Measurements from ENCODE around the gene GOLPH3. TPM values are rescaled to one million over a fixed set of nuclear protein-coding genes. Genes with fewer than 3 reads are reported as not detected.
A peak's percentile ranks its signal among the peaks of the same experiment; 100 is the strongest.
"Not testable (repeated sequence)": the region's sequence is repeated elsewhere in the genome, so short reads cannot be mapped to it uniquely, and the experiment has no call there.

GOLPH3 gene
- polyA plus RNA-seq, 1 donor = 85.5 TPM

GRCh38 chr5:32092938-32093812 lies 80.9 kb downstream of the GOLPH3 start:
- H3K27me3 ChIP-seq (ENCODE audit: control insufficient read depth, insufficient read depth, low read length) = no peaks in the 10 kb centered on the region
- no peak overlapping the region for H3K27ac ChIP-seq (ENCODE audit: low read length)
- DNase-seq = peak; percentile 36 to 46
- H3K9me3 ChIP-seq (ENCODE audit: control insufficient read depth, low read depth, low read length) = peaks cover 2% of the 10 kb centered on the region
- H3K4me1 ChIP-seq (ENCODE audit: control insufficient read depth, insufficient read depth, low read length) = no peaks in the 10 kb centered on the region
- peaks cover 6% of the 10 kb centered on the region for H3K36me3 ChIP-seq (ENCODE audit: control insufficient read depth, insufficient read depth, low read length)
- H3K4me3 ChIP-seq (ENCODE audit: low read length) = no peak overlapping the region
- no CpG with 5 or more reads among the region's 20 CpGs for WGBS (ENCODE audit: insufficient coverage, low lambda C conversion rate)

GRCh38 chr5:32090755-32091128 lies 83.4 kb downstream of the GOLPH3 start:
- Histone ChIP-seq H3K9me3 (ENCODE audit: control insufficient read depth, low read depth, low read length) (peaks cover 2% of the 10 kb centered on the region), H3K4me1 (ENCODE audit: control insufficient read depth, insufficient read depth, low read length) (no peaks in the 10 kb centered on the region), H3K4me3 (ENCODE audit: low read length) (no peak overlapping the region), H3K27ac (ENCODE audit: low read length) (no peak overlapping the region), H3K27me3 (ENCODE audit: control insufficient read depth, insufficient read depth, low read length) (no peaks in the 10 kb centered on the region), H3K36me3 (ENCODE audit: control insufficient read depth, insufficient read depth, low read length) (peaks cover 2% of the 10 kb centered on the region)
- 80% methylated on average over 1 of the region's 17 CpGs for WGBS (ENCODE audit: insufficient coverage, low lambda C conversion rate)
- DNase-seq = no peak

DNA sequence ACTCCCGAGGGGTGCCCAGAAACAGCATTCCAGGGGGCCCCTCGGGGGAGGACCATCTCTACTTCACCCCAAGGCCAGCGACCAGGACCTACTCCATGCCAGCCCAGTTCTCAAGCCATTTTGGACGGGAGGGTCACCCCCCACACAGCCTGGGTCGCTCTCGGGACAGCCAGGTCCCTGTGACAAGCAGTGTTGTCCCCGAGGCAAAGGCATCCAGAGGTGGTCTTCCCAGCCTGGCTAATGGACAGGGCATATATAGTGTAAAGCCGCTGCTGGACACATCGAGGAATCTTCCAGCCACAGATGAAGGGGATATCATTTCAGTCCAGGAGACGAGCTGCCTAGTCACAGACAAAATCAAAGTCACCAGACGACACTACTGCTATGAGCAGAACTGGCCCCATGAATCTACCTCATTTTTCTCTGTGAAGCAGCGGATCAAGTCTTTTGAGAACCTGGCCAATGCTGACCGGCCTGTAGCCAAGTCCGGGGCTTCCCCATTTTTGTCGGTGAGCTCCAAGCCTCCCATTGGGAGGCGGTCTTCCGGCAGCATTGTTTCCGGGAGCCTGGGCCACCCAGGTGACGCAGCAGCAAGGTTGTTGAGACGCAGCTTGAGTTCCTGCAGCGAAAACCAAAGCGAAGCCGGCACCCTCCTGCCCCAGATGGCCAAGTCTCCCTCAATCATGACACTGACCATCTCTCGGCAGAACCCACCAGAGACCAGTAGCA lies 83.9 kb downstream of the GOLPH3 start:
- Histone ChIP-seq H3K4me3 (ENCODE audit: low read length) (no peak overlapping the region), H3K27me3 (ENCODE audit: control insufficient read depth, insufficient read depth, low read length) (no peaks in the 10 kb centered on the region), H3K27ac (ENCODE audit: low read length) (no peak overlapping the region), H3K4me1 (ENCODE audit: control insufficient read depth, insufficient read depth, low read length) (no peaks in the 10 kb centered on the region), H3K36me3 (ENCODE audit: control insufficient read depth, insufficient read depth, low read length) (peaks cover 2% of the 10 kb centered on the region), H3K9me3 (ENCODE audit: control insufficient read depth, low read depth, low read length) (peaks cover 2% of the 10 kb centered on the region)
- DNase-seq = no peak
- WGBS (ENCODE audit: insufficient coverage, low lambda C conversion rate) = no CpG with 5 or more reads among the region's 24 CpGs

DNA sequence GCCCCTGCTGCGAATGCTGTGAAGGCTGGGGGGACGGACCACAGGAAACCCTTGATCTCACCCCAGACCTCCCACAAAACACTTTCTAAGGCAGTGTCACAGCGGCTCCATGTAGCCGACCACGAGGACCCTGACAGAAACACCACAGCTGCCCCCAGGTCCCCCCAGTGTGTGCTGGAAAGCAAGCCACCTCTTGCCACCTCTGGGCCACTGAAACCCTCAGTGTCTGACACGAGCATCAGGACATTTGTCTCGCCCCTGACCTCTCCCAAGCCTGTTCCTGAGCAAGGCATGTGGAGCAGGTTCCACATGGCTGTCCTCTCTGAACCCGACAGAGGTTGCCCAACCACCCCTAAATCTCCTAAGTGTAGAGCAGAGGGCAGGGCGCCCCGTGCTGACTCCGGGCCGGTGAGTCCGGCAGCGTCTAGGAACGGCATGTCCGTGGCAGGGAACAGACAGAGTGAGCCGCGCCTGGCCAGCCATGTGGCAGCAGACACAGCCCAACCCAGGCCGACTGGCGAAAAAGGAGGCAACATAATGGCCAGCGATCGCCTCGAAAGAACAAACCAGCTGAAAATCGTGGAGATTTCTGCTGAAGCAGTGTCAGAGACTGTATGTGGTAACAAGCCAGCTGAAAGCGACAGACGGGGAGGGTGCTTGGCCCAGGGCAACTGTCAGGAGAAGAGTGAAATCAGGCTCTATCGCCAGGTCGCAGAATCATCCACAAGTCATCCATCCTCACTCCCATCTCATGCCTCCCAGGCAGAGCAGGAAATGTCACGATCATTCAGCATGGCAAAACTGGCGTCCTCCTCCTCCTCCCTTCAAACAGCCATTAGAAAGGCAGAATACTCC lies 84.7 kb downstream of the GOLPH3 start:
- Histone ChIP-seq H3K4me3 (ENCODE audit: low read length) (no peak overlapping the region), H3K4me1 (ENCODE audit: control insufficient read depth, insufficient read depth, low read length) (no peaks in the 10 kb centered on the region), H3K27ac (ENCODE audit: low read length) (no peak overlapping the region), H3K27me3 (ENCODE audit: control insufficient read depth, insufficient read depth, low read length) (no peaks in the 10 kb centered on the region), H3K9me3 (ENCODE audit: control insufficient read depth, low read depth, low read length) (peaks cover 2% of the 10 kb centered on the region), H3K36me3 (ENCODE audit: control insufficient read depth, insufficient read depth, low read length) (peaks cover 2% of the 10 kb centered on the region)
- no CpG with 5 or more reads among the region's 30 CpGs for WGBS (ENCODE audit: insufficient coverage, low lambda C conversion rate)
- DNase-seq = no peak

GRCh38 chr5:32088214-32088613 lies 85.9 kb downstream of the GOLPH3 start:
- no CpG with 5 or more reads among the region's 12 CpGs for WGBS (ENCODE audit: insufficient coverage, low lambda C conversion rate)
- no peak for DNase-seq
- H3K36me3 ChIP-seq (ENCODE audit: control insufficient read depth, insufficient read depth, low read length) = no peaks in the 10 kb centered on the region

GRCh38 chr5:32087086-32088082 lies 86.7 kb downstream of the GOLPH3 start:
- Histone ChIP-seq H3K9me3 (ENCODE audit: control insufficient read depth, low read depth, low read length) (no peaks in the 10 kb centered on the region), H3K27ac (ENCODE audit: low read length) (no peak overlapping the region), H3K27me3 (ENCODE audit: control insufficient read depth, insufficient read depth, low read length) (no peaks in the 10 kb centered on the region), H3K36me3 (ENCODE audit: control insufficient read depth, insufficient read depth, low read length) (no peaks in the 10 kb centered on the region), H3K4me1 (ENCODE audit: control insufficient read depth, insufficient read depth, low read length) (no peaks in the 10 kb centered on the region), H3K4me3 (ENCODE audit: low read length) (no peak overlapping the region)
- no peak for DNase-seq
- no CpG with 5 or more reads among the region's 24 CpGs for WGBS (ENCODE audit: insufficient coverage, low lambda C conversion rate)

More at GRCh38 chr5:32088214-32088613, 85.9 kb downstream of the GOLPH3 start:
- Histone ChIP-seq H3K27ac (ENCODE audit: low read length) (no peak overlapping the region), H3K9me3 (ENCODE audit: control insufficient read depth, low read depth, low read length) (peaks cover 2% of the 10 kb centered on the region), H3K4me1 (ENCODE audit: control insufficient read depth, insufficient read depth, low read length) (no peaks in the 10 kb centered on the region), H3K4me3 (ENCODE audit: low read length) (no peak overlapping the region), H3K27me3 (ENCODE audit: control insufficient read depth, insufficient read depth, low read length) (no peaks in the 10 kb centered on the region)

DNA sequence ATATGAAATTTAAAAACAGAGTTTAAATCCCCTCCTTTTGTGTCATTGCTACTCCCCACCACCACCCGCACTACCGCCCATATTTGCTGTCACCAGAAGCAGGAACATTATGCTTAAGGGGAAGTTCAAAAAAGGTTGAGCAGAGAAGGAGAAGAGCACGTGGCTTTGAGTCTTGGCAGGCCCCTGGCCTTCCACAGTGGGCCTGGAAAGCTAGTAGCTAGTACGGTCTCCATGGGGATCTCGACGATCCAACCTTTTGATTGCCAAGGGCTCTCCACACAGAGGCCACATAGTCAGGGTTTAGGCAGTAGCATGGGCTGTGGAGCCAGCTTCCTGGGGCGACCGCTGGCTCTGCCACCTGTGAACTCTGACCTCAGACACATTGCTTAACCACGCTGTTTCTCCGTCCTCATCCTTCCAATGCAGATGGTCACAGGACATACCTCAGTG lies 90.1 kb downstream of the GOLPH3 start:
- WGBS (ENCODE audit: insufficient coverage, low lambda C conversion rate) = no CpG with 5 or more reads among the region's 10 CpGs
- Histone ChIP-seq H3K4me1 (ENCODE audit: control insufficient read depth, insufficient read depth, low read length) (no peaks in the 10 kb centered on the region), H3K27me3 (ENCODE audit: control insufficient read depth, insufficient read depth, low read length) (no peaks in the 10 kb centered on the region), H3K9me3 (ENCODE audit: control insufficient read depth, low read depth, low read length) (no peaks in the 10 kb centered on the region), H3K36me3 (ENCODE audit: control insufficient read depth, insufficient read depth, low read length) (no peaks in the 10 kb centered on the region), H3K4me3 (ENCODE audit: low read length) (no peak overlapping the region), H3K27ac (ENCODE audit: low read length) (no peak overlapping the region)
- DNase-seq = no peak

- Histone ChIP-seq H3K4me3 (ENCODE audit: low read length) (no peak overlapping the region), H3K27me3 (ENCODE audit: control insufficient read depth, insufficient read depth, low read length) (no peaks in the 10 kb centered on the region), H3K36me3 (ENCODE audit: control insufficient read depth, insufficient read depth, low read length) (no peaks in the 10 kb centered on the region), H3K27ac (ENCODE audit: low read length) (no peak overlapping the region), H3K9me3 (ENCODE audit: control insufficient read depth, low read depth, low read length) (no peaks in the 10 kb centered on the region), H3K4me1 (ENCODE audit: control insufficient read depth, insufficient read depth, low read length) (no peaks in the 10 kb centered on the region)
- no peak for DNase-seq
- no CpG with 5 or more reads among the region's 4 CpGs for whole genome bisulfite sequencing (ENCODE audit: insufficient coverage, low lambda C conversion rate)
These were observed 91.4 kb downstream of the GOLPH3 start for GRCh38 chr5:32082701-32083100.

GRCh38 chr5:32080565-32080964 lies 93.6 kb downstream of the GOLPH3 start:
- not testable (repeated sequence) for H3K27ac ChIP-seq (ENCODE audit: low read length)

More at GRCh38 chr5:32080565-32080964, 93.6 kb downstream of the GOLPH3 start:
- H3K4me1 ChIP-seq (ENCODE audit: control insufficient read depth, insufficient read depth, low read length); H3K36me3 ChIP-seq (ENCODE audit: control insufficient read depth, insufficient read depth, low read length); H3K4me3 ChIP-seq (ENCODE audit: low read length); H3K27me3 ChIP-seq (ENCODE audit: control insufficient read depth, insufficient read depth, low read length); DNase-seq; H3K9me3 ChIP-seq (ENCODE audit: control insufficient read depth, low read depth, low read length): not testable (repeated sequence)
- no CpG with 5 or more reads among the region's 1 CpG for WGBS (ENCODE audit: insufficient coverage, low lambda C conversion rate)
